AG04450 (cell line): Measurements from ENCODE around the gene TMEM151B. TPM values are rescaled to one million over a fixed set of nuclear protein-coding genes. Genes with fewer than 3 reads are reported as not detected.

Experiments
- CTCF ChIA-PET: fragments of 300-600, 350-600 bp; formaldehyde crosslinking; extraction: SDS; loops from one replicate; lab custom pipeline; 2022; ENCODE audit warnings: antibody characterized with exemption, inconsistent platforms; lab: Charles Lee
- POLR2A ChIA-PET: fragments of 350-600 bp; formaldehyde crosslinking; extraction: SDS; loops from one replicate; lab custom pipeline; 2021; ENCODE audit warnings: antibody characterized with exemption, inconsistent platforms; lab: Yijun Ruan, JAX
- DNase-seq: peaks from one replicate; pipeline ENCODE4 v3.0.0-alpha.2; 2011; ENCODE audit warnings: low read depth, low spot score
- H3K27ac ChIP-seq: one replicate; pipeline ENCODE4 v1.5.1; 2012; ENCODE audit warnings: low read depth, low read length, control low read depth
- H3K27me3 ChIP-seq: one replicate; pipeline ENCODE4 v1.6.0; 2012; ENCODE audit warnings: low read length; ENCODE audit not compliant: control insufficient read depth, insufficient read depth
- H3K4me3 ChIP-seq: 2 replicates; pipeline ENCODE4 v1.5.1; 2011; ENCODE audit warnings: mild to moderate bottlenecking, low read depth, low read length, control low read depth
- H3K9me3 ChIP-seq: 2 replicates; pipeline ENCODE4 v1.5.1; 2012; ENCODE audit warnings: low read length; ENCODE audit not compliant: control insufficient read depth, insufficient read depth
- CTCF ChIP-seq: IDR thresholded peaks from 2 replicates; pipeline ENCODE4 v1.5.1; 2011; ENCODE audit warnings: low read depth, low read length, control low read depth, inconsistent platforms
- polyA plus RNA-seq: library from polyadenylated mRNA; depleted of rRNA; stranded (reverse); fragments of >200 nt; gene quantifications from 2 replicates; pipeline ENCODE4 v1.2.3, GENCODE V29; 2011

TMEM151B gene
- polyA plus RNA-seq, 1 experiment, result not detected

GRCh38 chr6:44225579-44226325, 44.5 kb upstream of the TMEM151B start:
- TF ChIP-seq CTCF, result no peak
- ChIA-PET CTCF (interaction anchor here (0.7 to 8.8 kb wide), 3 partner anchors 9 to 453 kb away, joined by 4 to 83 read pairs (median 9); no protein-coding TSS in a partner anchor), POLR2A (interaction anchor here (0.7 kb wide), 1 partner anchor 451 kb away, joined by 4 read pairs; no protein-coding TSS in a partner anchor)
- DNase-seq, result no peak
- Histone ChIP-seq H3K27me3 (no peaks in the 10 kb centered on the region), H3K9me3 (no peaks in the 10 kb centered on the region), H3K27ac (no peak overlapping the region), H3K4me3 (no peak overlapping the region)

GRCh38 chr6:44226368-44227147, 43.7 kb upstream of the TMEM151B start:
- no peak for DNase-seq
- CTCF ChIA-PET, result interaction anchor here (0.8 to 8.8 kb wide), 3 partner anchors 9 to 54 kb away, joined by 3 to 83 read pairs (median 4); no protein-coding TSS in a partner anchor

GRCh38 chr6:44227148-44227793, 43.0 kb upstream of the TMEM151B start:
- Histone ChIP-seq H3K27me3 (no peaks in the 10 kb centered on the region), H3K4me3 (no peak overlapping the region), H3K27ac (no peak overlapping the region), H3K9me3 (no peaks in the 10 kb centered on the region)
- no peak for TF ChIP-seq CTCF
- CTCF ChIA-PET, result interaction anchor here (0.8 to 8.8 kb wide), 3 partner anchors 8 to 54 kb away, joined by 3 to 83 read pairs (median 4); no protein-coding TSS in a partner anchor
- DNase-seq, result no peak
- POLR2A ChIA-PET, result interaction anchor here (0.9 kb wide), 1 partner anchor 19 kb away, joined by 3 read pairs; the partner anchor contains the start of gene HSP90AB1

More at GRCh38 chr6:44226368-44227147, 43.7 kb upstream of the TMEM151B start:
- H3K9me3 ChIP-seq, result no peaks in the 10 kb centered on the region
- no peak overlapping the region for H3K27ac ChIP-seq
- no peaks in the 10 kb centered on the region for H3K27me3 ChIP-seq
- TF ChIP-seq CTCF, result no peak
- no peak overlapping the region for H3K4me3 ChIP-seq
- POLR2A ChIA-PET, result no interaction called here

- no peak for DNase-seq
- TF ChIP-seq CTCF, result no peak
- POLR2A ChIA-PET, result interaction anchor here (0.9 kb wide), 1 partner anchor 19 kb away, joined by 3 read pairs; the partner anchor contains the start of gene HSP90AB1
- H3K4me3 ChIP-seq, result no peak overlapping the region
- no peaks in the 10 kb centered on the region for H3K27me3 ChIP-seq
- CTCF ChIA-PET, result interaction anchor here (0.8 kb wide), 1 partner anchor 55 kb away, joined by 4 read pairs; no protein-coding TSS in a partner anchor
- H3K27ac ChIP-seq, result no peak overlapping the region
- no peaks in the 10 kb centered on the region for H3K9me3 ChIP-seq
Measured at GRCh38 chr6:44228031-44228430, 42.2 kb upstream of the TMEM151B start.
